Astrocyte (in vitro differentiated cells and primary cell): Measurements from ENCODE around the gene TNIK. TPM values are rescaled to one million over a fixed set of nuclear protein-coding genes. Genes with fewer than 3 reads are reported as not detected.

Experiments
- DNase-seq: peaks from one replicate; pipeline ENCODE4 v3.0.0-alpha.2; 2010; ENCODE audit warnings: low read depth
- FAIRE-seq: peaks from 2 replicates; lab custom pipeline; 2011; peaks lifted over from hg19 to GRCh38; lab: Jason Lieb, UNC
- H2AFZ ChIP-seq: 2 replicates; pipeline ENCODE4 v1.6.0; 2012; ENCODE audit warnings: low read depth, low read length, inconsistent platforms
- H3K27ac ChIP-seq: 2 replicates; pipeline ENCODE4 v1.5.1; 2011; ENCODE audit warnings: low read depth, low read length, inconsistent platforms
- H3K27me3 ChIP-seq: 2 replicates; pipeline ENCODE4 v1.6.0; 2011; ENCODE audit warnings: low read length, inconsistent platforms; ENCODE audit not compliant: insufficient read depth
- H3K36me3 ChIP-seq: 2 replicates; pipeline ENCODE4 v1.5.1; 2011; ENCODE audit warnings: low read length, inconsistent platforms; ENCODE audit not compliant: insufficient read depth
- H3K4me1 ChIP-seq: 2 replicates; pipeline ENCODE4 v1.5.1; 2011; ENCODE audit warnings: low read length, inconsistent platforms; ENCODE audit not compliant: insufficient read depth
- H3K4me2 ChIP-seq: 2 replicates; pipeline ENCODE4 v1.6.0; 2012; ENCODE audit warnings: low read length, inconsistent platforms
- H3K4me3 ChIP-seq: 2 replicates; pipeline ENCODE4 v1.5.1; 2011; ENCODE audit warnings: low read depth, mild to moderate bottlenecking, low read length, inconsistent platforms; ENCODE audit not compliant: insufficient read depth
- H3K79me2 ChIP-seq: 2 replicates; pipeline ENCODE4 v1.6.0; 2012; ENCODE audit warnings: mild to moderate bottlenecking, low read length, inconsistent platforms; ENCODE audit not compliant: insufficient read depth
- H3K9ac ChIP-seq: 2 replicates; pipeline ENCODE4 v1.6.0; 2012; ENCODE audit warnings: mild to moderate bottlenecking, low read length, inconsistent platforms
- H3K9me3 ChIP-seq: 2 replicates; pipeline ENCODE4 v1.5.1; 2012; ENCODE audit warnings: low read depth, mild to moderate bottlenecking, low read length, inconsistent platforms; ENCODE audit not compliant: insufficient read depth
- H4K20me1 ChIP-seq: 2 replicates; pipeline ENCODE4 v1.6.0; 2012; ENCODE audit warnings: low read length, inconsistent platforms; ENCODE audit not compliant: insufficient read depth
- H3K27ac Mint-ChIP-seq: one replicate; pipeline ENCODE4 v1.8.0; 2021; ENCODE audit warnings: mild to moderate bottlenecking, mixed read lengths; ENCODE audit not compliant: unreplicated experiment
- H3K27me3 Mint-ChIP-seq: one replicate; pipeline ENCODE4 v1.8.0; 2021; ENCODE audit warnings: low read depth, mixed read lengths; ENCODE audit not compliant: unreplicated experiment
- H3K36me3 Mint-ChIP-seq: one replicate; pipeline ENCODE4 v1.8.0; 2021; ENCODE audit warnings: low read depth, mixed read lengths; ENCODE audit not compliant: unreplicated experiment
- H3K4me1 Mint-ChIP-seq: one replicate; pipeline ENCODE4 v1.8.0; 2021; ENCODE audit warnings: low read depth, mixed read lengths; ENCODE audit not compliant: unreplicated experiment
- H3K4me3 Mint-ChIP-seq: one replicate; pipeline ENCODE4 v1.8.0; 2021; ENCODE audit warnings: mild to moderate bottlenecking, moderate library complexity, mixed read lengths; ENCODE audit not compliant: unreplicated experiment
- H3K9me3 Mint-ChIP-seq: one replicate; pipeline ENCODE4 v1.8.0; 2021; ENCODE audit warnings: mild to moderate bottlenecking, mixed read lengths; ENCODE audit not compliant: unreplicated experiment
- EZH2 ChIP-seq: IDR thresholded peaks from 2 replicates; pipeline ENCODE4 v1.6.1; 2012; ENCODE audit warnings: mild to moderate bottlenecking, low read length, inconsistent platforms; ENCODE audit not compliant: insufficient read depth
- total RNA-seq: library from RNA; stranded (reverse); gene quantifications from 2 replicates; pipeline ENCODE4 v1.2.1, GENCODE V29; 2021
- TF ChIP-seq, protein P1 (sequence below): IDR thresholded peaks from 2 replicates; pipeline ENCODE4 v1.5.1; 2011; ENCODE audit warnings: low read depth, mild to moderate bottlenecking, inconsistent platforms, low read length, moderate library complexity; ENCODE audit not compliant: insufficient read depth

Gene TNIK
- total RNA-seq, 1 donor from 2014 or later, result 70.0 TPM

DNA sequence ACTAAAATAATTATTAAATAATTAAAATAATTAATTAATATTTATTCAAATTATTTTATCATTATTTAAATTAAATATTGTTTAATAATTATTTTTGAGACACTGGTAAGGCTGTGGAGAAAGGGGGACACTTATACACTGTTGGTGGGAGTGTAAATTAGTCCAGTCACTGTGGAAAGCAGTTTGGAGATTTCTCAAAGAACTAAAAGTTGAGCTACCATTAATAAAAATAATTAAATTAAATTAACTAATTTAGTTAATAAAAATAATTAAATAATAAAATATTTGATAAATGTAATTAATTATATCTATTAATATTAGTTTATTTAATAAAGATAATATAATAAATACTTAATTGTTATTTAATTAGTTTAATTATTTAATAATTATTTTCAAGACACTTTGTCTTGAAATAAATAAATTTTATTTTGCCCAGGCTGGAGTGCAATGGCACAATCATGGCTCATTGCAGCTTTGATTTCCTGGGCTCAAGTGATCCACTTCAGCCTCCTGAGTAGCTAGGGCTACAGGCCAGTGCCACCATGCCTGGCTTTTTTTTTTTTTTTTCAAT, 16.4 kb upstream of the TNIK start:
- H3K27ac Mint-ChIP-seq, result no peak overlapping the region

DNA sequence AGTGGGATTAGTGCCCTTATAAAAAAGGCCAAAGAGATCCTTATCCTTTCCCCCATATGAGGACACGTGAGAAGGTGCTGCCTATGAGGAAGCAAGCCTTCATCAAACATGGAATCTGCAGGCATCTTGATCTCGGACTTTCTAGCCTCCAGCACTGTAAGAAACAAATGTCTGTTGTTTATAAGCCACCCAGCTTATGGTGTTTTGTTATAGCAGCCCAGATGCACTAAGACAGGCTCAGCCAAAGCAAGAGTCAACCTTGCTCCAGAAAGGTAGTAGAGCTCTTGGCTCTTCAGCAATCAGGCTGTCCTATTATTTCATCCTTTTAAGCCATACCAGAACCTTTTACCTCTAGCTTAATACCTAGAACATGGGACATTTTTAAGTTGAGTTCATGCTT, 12.3 kb upstream of the TNIK start:
- FAIRE-seq, result no peak
- H3K9ac ChIP-seq, result no peak overlapping the region
- no peaks in the 10 kb centered on the region for H3K36me3 Mint-ChIP-seq
- H3K27me3 ChIP-seq, result no peaks in the 10 kb centered on the region
- H3K4me1 Mint-ChIP-seq, result no peaks in the 10 kb centered on the region
- H3K9me3 ChIP-seq, result no peaks in the 10 kb centered on the region
- H3K27me3 Mint-ChIP-seq, result no peaks in the 10 kb centered on the region
- H3K27ac Mint-ChIP-seq, result no peak overlapping the region
- TF ChIP-seq, protein P1, sequence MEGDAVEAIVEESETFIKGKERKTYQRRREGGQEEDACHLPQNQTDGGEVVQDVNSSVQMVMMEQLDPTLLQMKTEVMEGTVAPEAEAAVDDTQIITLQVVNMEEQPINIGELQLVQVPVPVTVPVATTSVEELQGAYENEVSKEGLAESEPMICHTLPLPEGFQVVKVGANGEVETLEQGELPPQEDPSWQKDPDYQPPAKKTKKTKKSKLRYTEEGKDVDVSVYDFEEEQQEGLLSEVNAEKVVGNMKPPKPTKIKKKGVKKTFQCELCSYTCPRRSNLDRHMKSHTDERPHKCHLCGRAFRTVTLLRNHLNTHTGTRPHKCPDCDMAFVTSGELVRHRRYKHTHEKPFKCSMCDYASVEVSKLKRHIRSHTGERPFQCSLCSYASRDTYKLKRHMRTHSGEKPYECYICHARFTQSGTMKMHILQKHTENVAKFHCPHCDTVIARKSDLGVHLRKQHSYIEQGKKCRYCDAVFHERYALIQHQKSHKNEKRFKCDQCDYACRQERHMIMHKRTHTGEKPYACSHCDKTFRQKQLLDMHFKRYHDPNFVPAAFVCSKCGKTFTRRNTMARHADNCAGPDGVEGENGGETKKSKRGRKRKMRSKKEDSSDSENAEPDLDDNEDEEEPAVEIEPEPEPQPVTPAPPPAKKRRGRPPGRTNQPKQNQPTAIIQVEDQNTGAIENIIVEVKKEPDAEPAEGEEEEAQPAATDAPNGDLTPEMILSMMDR, result no peak
- TF ChIP-seq EZH2, result no peak
- H3K4me2 ChIP-seq, result no peak overlapping the region
- H4K20me1 ChIP-seq, result no peaks in the 10 kb centered on the region
- no peak overlapping the region for H3K4me3 ChIP-seq
- no peak overlapping the region for H3K27ac ChIP-seq
- H3K36me3 ChIP-seq, result no peaks in the 10 kb centered on the region
- H3K9me3 Mint-ChIP-seq, result no peaks in the 10 kb centered on the region
- no peaks in the 10 kb centered on the region for H3K4me1 ChIP-seq
- no peak for DNase-seq
- no peak overlapping the region for H3K4me3 Mint-ChIP-seq
- no peaks in the 10 kb centered on the region for H3K79me2 ChIP-seq
- no peak overlapping the region for H2AFZ ChIP-seq

More for the DNA sequence above, 16.4 kb upstream of the TNIK start:
- Histone ChIP-seq H3K79me2 (no peaks in the 10 kb centered on the region), H3K27ac (no peak overlapping the region), H3K9ac (no peak overlapping the region), H3K4me1 (peaks cover 6% of the 10 kb centered on the region), H4K20me1 (no peaks in the 10 kb centered on the region), H3K9me3 (no peaks in the 10 kb centered on the region), H3K27me3 (no peaks in the 10 kb centered on the region), H3K36me3 (no peaks in the 10 kb centered on the region), H2AFZ (no peak overlapping the region), H3K4me3 (no peak overlapping the region), H3K4me2 (no peak overlapping the region)
- no peak for TF ChIP-seq EZH2
- TF ChIP-seq, protein P1, result no peak
- no peak overlapping the region for H3K4me3 Mint-ChIP-seq
- H3K27me3 Mint-ChIP-seq, result no peaks in the 10 kb centered on the region
- no peaks in the 10 kb centered on the region for H3K9me3 Mint-ChIP-seq
- peaks cover 7% of the 10 kb centered on the region for H3K4me1 Mint-ChIP-seq
- FAIRE-seq (no peak), DNase-seq (no peak)
- H3K36me3 Mint-ChIP-seq, result no peaks in the 10 kb centered on the region

DNA sequence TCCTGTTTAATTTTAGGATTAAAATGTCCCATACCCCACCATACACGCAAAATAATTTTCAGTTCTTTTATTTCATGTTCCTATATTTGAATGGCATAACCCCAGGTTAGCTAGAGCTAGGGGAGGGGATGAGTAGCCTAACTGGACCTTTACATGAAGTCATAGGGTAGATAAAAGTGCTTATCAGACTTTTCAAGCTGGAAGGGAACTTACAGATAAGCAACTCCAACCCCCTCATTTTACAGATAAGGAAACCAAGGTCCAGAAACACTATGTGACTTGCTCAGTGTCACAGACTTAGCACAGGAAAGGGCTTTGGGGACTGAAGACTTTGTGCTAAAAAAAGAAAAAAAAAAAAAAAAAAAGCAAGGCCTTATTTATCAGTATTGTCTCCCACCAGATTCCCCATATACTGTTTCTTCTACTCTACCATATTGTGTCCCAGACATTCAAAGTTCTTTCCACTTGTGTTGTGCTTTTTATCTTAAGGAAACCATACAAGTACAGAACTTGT, 10.6 kb upstream of the TNIK start:
- DNase-seq, result no peak
- peaks cover 2% of the 10 kb centered on the region for H3K36me3 Mint-ChIP-seq
- no peak for TF ChIP-seq EZH2
- TF ChIP-seq, protein P1, result no peak

More for the DNA sequence above, 10.6 kb upstream of the TNIK start:
- no peak overlapping the region for H3K4me2 ChIP-seq
- no peaks in the 10 kb centered on the region for H4K20me1 ChIP-seq
- H3K9me3 ChIP-seq, result no peaks in the 10 kb centered on the region
- Mint-ChIP-seq H3K9me3 (peaks cover 1% of the 10 kb centered on the region), H3K27me3 (no peaks in the 10 kb centered on the region), H3K4me3 (no peak overlapping the region), H3K27ac (no peak overlapping the region), H3K4me1 (peaks cover 2% of the 10 kb centered on the region)
- H3K4me3 ChIP-seq, result no peak overlapping the region
- no peak overlapping the region for H2AFZ ChIP-seq
- H3K79me2 ChIP-seq, result no peaks in the 10 kb centered on the region
- no peaks in the 10 kb centered on the region for H3K27me3 ChIP-seq
- H3K36me3 ChIP-seq, result no peaks in the 10 kb centered on the region
- no peak overlapping the region for H3K9ac ChIP-seq
- H3K27ac ChIP-seq, result no peak overlapping the region
- no peak for FAIRE-seq
- H3K4me1 ChIP-seq, result no peaks in the 10 kb centered on the region
